Fibroblast of upper back skin (primary cell): ENCODE results near the gene BCAS3.

Source experiments
- DNase-seq: peaks from one replicate; pipeline ENCODE4 v3.0.0-alpha.2; 2013

Gene BCAS3

DNA sequence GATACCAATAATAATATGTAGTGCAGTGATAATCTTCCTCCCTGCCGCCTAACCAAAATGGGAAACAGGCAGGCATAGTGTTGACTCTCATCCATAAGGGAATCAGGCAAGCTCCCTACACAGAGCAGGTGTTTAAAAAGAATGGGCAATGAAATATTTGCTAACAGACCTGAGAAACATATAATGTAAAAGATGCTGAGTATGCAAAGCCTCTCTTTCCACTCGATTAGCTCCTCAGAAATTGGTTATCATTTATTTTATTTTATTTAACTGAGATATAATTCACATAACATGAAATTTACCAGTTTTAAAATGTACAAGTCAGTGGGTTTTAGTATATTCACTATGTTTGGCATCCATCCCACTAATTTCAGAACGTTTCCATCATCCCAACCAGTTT lies 404.3 kb downstream of the BCAS3 start:
- DNase-seq = no peak

DNA sequence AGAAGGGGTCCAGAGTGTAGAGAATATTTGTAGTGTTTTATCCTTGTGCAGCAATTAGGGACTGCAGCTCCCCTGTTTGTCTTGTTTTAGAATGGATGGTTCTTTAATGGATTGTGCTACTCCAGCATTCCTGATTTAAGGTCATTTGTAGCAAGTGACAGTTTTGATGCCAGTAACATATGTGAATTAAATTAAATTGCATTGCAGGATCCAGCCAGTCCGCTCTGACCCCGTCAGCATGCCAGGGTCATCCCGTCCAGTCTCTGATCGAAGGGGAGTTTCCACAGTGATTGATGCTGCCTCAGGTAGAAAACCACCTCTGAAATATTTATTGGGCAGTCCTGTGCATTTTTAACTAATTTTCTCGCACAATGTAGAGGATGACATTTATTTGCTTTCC lies 406.6 kb downstream of the BCAS3 start:
- no peak for DNase-seq

DNA sequence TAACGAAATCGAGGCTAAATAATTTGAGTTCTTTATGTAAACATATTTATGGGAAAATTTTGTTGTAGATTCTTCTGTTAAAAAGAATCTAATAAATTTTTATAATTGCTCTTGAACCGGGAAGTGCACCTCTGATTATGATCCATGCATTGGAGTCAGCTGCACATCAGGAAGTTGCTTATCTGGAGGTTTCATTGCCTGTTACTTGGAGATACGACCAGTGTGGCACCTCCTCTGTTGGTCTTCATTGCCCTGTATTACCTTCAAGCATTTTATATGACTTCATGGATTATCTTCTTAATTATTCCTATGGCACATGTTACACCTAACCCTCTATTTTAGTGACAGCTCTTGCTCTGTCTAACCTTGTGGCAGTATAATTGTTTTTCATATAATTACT lies 409.4 kb downstream of the BCAS3 start:
- DNase-seq = no peak

DNA sequence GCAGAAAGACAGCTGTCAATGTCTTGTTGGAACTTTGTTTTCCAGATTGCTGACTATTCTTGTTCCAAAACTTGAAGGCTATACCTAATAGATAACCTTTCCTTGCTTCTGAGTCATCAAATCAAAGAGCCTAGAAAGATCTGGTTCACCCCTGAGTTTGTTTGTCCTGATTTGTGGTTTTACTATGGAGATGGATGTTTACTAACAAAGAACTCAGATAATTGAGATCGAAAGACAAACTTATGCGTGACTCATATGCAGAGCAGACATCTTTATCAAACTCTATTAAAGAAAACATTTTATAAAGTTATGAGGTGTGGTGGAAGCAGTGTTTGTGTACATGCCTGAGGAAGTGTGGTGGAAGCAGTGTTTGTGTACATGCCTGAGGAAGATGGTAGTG lies 410.9 kb downstream of the BCAS3 start:
- DNase-seq = no peak

DNA sequence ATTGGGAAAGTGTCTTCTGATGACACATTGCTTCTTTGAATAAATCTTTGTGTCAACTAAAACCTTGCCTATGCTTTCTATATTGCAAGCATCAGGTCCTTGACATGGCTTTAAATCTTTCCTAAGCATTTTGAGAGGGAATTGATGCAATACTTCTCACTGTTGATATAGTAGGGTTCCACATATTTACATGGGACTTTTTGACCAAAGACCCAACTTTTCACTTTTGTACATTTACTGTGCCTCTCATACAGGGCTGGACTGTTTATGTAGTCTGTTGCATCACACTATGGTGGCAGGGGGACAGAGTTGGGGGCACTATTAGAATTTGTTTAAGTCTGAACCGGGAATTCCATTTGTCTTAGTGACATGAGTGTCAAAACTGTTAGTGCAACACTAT lies 413.4 kb downstream of the BCAS3 start:
- no peak for DNase-seq

DNA sequence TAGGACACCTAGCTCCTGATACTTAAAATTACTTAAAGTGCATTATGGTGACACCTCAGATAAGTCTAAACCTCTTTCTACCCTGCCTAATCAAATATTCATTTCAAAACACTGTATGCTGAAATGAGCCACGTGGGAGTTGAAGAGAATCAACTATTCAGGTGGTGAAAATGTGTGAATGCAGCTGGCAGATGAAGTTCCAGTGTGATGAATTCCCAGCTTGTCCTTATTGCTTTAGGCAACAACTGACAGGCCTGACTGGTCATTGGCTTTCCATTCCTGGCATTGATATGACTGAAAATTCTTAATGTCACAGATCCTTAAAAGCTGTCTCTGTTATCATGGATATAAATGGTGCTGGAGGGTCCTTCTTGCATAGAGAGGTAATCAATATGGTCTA lies 420.1 kb downstream of the BCAS3 start:
- no peak for DNase-seq

DNA sequence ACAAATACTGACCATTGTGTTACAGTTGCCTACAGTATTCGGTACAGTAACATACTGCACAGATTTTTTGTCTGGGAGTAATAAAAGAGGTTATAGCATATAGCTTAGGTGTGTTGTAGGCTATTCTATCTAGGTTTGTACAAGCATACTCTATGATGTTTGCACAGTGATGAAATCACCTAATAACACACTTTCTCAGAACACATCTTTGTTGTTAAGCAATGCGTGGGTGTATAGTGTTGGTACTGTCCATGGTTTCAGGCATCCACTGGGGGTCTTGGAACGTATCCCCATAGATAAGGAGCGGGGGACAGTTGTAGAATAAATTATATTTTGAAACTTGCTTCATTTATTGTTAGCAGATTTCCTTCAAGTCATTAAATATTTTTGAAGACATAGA lies 428.7 kb downstream of the BCAS3 start:
- no peak for DNase-seq

DNA sequence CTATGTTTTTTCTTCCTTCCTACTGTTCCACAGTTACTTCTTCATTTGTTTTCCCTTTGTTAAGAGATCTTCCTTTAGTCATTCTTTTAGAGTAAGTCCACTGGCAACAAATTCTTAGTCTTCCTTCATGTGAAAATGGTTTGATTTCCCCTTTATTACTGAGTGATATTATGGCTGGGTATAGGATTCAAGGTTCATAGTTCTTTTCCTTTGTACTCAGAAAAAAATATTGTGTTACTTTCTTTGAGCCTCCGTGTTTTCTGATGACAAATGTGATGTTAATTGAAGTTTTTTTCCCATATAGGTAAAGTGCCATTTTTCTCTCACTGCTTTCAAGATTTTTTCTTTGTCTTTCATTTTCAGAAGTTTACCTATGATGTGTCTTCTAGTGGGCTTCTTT lies 438.9 kb downstream of the BCAS3 start:
- DNase-seq = no peak

DNA sequence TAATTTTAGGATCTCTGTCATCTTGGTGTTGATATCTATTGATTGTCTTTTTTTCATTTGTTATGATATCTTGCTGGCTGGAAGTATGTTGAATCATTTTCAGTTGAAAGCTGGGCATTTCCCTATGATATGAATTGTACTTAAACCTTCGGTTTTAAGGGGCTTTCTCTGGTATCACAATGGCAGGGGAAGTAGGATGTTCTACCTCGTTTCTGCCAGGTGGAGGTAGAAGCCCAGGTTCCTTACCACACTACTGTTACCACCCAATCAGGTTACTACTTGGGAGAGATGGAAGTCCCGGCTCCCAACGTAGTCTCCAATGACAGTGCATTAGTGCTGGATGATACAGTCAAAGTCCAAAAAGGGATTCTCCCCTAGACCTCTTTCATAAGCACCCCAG lies 440.3 kb downstream of the BCAS3 start:
- DNase-seq = no peak

DNA sequence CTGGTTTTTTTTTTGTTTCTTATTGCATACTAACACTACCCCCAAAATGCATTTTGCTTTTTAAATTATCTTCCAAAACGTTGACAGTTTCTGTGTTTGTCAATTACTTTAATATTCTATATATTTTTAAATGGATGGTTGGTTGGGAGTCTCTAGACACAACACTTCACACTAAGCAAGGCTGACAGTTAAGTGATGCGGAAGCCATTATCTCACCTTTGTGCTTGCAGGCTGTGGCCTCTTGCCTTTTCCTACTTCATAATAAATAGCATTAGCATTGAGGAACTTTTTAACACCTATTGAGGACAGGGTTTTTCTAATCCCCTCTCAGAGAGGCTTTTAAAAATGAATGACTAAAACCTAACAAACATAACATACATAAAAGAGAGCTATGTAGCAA lies 441.2 kb downstream of the BCAS3 start:
- DNase-seq = no peak

DNA sequence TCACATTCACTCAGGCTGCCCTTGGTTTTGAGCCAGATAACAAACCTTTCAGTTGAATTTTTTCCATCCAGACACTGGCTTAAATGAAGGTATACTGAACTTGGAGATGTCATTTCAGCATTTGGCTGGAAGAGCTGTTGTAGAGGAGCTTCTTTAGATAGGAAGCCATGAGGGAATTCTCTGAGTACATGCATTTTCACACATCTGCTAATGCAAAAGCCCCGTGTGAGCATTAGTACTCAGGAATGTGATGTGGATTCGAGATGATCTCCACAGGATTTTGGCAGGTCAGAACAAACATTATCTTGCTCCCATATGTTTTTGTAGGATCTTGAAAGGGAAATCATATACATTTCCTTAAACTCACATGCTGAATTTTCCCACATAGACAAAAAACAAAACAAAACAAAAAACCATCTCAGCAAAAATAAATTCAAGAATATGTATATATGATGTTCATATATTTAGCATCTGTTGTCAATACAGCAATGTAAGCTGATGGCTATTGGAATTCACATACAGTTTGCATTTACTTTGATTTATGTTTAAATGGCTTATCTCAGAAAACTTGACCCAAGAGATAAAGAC lies 444.8 kb downstream of the BCAS3 start:
- DNase-seq = peak; percentile 25

DNA sequence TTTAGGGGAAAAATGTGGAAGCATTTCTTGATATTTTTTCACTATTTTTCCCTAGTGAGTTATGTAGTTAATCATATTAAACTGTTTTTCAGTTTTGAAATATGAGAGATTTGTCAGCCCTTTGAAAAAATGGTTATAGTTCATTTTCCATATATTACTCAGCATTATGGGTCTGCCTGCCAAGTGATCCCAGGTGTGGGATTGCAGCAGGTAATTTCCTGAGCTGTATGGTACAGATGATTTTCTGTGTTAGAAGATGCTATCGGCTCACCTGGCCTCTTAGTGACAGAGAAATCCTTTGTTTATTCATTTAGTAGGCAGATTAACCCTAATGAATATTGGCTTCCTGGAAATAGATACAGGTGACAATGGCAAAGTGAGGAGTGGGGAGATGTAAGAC lies 446.9 kb downstream of the BCAS3 start:
- DNase-seq = no peak

DNA sequence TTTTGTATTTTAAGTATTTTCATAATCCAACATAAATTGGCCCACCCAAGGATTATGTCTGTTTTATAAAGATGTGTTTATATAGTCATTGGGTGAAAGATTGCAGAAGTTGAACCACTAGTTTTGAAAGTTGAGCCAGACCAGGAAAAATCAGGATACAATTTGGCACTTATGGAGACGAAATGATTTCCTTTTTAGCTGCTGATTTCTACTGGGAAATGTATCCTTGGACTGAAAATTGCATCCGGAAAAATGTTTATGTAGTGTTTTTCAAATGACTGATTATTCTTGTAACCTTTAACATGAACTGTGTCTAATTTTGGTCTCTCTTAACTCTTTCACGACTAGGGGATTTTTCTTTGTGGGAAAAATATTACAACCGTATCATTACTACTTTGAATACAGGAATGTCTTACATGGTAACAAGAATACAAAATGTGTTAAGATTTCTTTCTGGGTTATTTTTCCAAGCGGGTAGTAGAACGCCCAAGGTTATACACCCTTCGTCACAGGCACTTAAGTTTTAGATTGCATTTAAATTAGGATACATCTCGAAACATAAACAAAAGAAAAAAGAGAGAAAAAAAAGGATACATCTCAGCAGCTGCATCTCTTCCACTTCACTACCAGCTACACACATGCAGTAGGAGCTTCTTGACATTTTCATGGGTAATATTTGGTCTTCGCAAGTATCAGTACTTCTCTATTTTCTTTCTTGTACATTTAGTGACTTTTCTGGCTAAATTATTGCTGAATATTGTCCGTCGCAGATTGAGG lies 449.0 kb downstream of the BCAS3 start:
- DNase-seq = no peak

DNA sequence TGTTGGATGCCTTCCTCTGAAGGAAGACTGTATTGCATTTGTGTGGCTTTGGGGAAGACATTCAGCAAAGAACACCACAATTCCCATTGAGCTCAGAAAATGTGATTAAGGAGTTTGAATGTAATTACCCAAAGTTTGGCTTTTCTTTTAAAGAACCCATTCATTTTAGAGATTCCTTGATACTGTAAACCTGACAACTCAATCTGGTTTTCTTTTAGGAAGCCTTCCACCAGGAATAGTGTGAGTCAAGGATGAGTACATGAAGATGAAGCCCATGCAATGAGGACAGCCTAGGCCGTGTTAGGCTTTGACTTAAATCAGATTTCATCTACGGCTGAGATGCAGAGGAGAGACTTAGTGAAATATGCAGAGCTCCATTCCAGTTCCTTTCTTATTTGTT lies 450.3 kb downstream of the BCAS3 start:
- DNase-seq = peak; percentile 67

DNA sequence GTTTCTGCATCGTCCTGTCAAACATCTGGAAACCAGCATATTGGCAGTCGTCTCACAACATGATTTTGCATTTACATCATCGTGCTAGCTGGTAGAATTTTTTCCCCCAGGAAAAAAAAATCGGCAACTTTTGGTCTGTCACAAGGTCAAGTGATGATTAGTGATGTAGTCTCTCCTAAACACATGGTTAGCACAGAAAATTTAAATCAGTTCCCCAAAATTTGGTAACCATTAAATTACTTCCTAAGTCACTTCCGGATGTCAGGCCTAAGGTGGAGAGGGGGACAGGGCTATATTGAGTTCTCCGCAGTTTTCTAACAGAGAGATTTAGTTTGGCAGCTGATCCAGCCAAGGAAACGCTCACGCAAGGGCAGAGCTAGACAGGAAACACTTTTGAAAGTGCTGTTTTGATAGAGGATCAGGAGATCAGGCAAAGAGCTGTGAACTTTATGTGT lies 451.0 kb downstream of the BCAS3 start:
- peak; percentile 47 for DNase-seq

DNA sequence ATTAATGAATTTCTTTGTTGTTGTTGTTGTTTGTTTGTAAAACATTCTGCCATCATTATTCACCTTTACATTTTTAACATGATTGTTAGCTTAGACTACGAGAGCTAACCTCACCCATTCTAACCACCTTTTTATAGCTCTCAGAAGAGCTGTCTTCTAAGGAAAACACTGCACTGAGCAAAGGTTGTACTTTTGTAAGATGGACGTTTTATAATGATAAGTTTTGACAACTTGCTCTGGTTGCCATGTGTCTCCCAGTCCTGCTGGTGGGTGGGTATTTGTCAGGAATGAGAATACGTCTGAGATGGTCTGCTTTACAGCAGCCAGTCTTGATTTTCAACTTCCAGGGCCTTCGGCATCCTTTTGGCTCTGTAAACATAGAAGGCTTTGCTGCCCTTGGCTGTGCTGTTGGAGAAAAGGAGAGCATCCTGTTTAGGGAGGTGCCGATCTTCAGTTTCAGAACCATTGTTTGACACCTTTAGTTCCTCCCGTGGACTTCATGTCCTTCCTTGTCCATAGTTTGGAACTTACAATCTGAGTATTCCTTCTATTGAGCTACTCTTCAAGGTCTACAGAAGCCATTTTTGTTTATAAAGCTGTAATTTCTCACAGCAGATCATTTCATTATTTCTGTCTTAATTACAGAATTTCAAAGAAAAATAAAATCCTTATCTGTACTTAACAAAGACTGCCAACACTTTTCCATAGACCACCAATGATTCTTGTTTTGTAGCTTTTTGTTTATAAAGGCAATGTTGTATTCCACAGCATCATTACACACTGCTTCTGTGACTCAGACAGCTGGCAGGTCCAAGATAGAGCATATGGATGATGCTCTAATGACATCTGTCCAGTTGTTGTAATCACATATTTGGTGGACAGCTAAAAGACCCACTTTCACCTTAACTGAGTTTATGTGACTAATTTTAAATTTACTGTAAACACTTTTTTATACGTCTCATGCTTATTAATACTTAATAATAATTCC lies 451.9 kb downstream of the BCAS3 start:
- no peak for DNase-seq

DNA sequence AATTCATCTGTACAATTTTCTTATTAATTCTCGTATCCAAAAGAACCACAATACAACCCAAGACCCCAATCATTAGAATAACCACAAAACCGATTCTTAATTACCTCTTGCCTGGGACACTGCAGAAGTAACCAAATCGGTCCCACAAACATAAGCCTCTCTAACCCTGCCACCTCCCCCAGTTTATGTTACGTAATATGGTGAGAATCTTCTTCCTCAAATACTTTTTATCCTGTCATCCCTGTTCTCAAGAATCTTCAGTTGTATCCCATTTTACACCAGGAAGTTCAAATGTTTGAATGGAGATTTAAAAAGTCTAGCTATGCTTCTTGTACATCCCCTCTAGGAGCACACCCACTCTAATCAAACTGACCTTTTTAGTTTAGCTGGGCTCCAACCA lies 452.7 kb downstream of the BCAS3 start:
- no peak for DNase-seq

DNA sequence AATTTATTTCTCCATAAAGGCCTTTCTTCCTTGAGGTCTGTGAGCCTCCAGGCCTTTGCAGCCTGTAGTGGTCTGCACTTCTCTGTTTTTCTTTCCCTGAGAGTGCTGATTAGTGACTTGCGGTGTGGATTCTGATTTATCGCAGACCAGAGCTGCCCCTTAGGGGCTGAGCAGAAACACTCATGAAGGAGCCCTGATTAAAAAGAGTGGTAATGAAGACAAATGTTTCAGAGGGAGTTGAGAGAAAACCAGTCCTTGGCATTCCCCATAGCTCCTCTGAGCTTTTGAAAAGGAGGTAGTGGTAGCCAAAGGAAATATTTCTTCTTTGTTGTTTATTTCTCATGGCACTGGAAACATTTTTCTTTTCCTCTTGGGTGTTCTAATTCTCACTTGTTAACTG lies 453.9 kb downstream of the BCAS3 start:
- no peak for DNase-seq

DNA sequence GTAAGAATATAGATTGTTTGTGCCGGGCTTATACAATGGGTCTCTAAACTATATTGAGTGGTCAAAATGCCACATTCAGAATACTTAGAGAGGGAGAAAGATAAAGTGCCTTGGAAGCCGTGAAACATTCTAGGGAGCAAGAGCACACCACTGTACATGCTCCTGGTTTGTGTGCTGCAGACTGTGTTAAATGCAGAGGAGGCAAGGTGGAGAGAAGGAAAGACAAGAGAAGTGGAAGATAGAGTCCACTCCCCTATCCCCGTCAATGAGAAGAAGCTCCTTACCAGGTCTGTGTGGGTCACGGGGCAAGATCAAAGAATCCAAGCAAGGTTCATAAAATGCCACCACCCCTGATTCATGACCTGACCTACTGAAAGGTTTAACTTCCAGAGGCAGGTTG lies 454.9 kb downstream of the BCAS3 start:
- no peak for DNase-seq

DNA sequence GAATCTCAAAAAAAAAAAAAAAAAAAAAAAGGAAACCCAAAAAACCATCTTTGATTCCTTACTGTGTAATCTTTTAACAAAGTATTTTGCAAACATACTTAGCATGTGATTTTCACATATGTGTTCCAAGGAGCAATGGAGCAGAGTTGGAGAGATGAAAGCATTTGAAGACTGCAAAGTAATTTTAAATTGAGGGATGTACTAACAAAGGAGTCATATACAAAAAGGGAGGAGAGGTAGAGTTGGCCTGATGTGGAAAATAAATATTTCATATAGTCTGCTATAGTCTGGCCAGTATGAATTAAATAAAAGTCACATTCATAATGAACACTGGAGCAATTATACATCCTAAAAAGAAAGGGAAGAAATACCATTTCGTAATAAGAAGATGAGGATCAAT lies 456.2 kb downstream of the BCAS3 start:
- no peak for DNase-seq

DNA sequence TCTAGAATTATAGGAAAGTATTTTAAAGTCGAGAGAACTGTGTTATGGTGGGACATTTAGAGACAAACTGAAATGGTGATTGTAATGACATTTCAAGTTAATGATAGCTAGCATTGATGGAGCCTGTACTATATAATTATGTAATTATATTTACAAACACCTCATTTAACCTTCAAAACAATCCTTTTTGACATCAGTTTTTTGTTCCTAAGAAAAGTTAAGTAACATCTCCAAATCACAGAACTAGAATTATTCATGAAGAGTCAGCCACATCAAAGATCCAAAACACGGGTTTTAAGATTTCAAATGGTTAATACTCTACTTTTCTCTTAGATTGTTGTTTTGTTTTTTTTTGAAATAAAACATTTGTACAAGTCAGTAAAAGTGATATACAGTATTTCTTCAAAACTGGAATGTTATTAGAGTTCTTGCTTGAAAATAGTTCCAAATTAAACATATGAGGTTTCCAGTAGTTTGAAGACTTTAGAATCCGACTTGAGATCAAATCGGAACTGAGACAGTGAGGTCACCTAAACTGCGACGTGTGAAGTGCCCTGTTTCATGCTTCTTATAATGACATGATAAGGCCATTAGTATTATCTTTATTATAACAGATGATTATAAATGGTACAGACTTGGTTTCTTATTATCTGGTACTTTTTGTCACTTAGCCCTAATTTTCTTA lies 457.0 kb downstream of the BCAS3 start:
- no peak for DNase-seq

DNA sequence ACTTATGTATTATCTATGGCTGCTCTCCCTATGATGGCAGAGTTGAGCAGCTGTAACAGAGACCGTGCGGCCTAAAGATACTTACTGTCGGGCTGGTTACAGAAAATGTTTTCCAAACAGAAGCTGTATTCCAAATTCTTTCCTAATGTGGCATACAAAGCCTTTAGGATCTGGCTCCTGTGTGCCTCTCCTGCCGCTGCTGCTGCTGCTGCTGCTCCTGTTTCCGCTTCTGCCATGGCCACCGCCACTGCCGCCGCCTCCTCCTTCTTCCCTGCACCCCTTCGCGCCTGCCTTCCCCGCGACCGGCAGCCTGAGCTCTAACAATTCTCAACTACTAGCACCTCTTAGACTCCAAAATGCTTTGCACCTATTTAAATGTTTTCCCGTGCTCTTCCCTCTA lies 458.1 kb downstream of the BCAS3 start:
- no peak for DNase-seq

DNA sequence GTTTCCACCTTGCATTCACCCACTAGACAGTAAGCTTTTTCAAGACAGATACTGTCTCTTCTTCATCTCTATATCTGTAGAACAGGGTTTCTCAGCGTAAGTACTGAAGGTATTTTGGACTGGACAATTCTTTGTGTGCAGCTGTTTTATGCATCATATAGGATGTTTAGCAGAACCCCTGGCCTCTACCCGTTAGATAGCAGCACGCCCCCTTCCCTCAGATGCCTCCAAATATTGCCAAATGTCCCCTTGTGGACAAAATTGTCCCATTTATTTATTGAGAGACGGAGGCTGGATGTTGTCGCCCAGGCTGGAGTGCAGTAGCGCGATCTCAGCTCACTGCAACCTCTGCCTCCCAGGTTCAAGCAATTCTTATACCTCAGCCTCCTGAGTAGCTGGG lies 458.6 kb downstream of the BCAS3 start:
- DNase-seq = no peak
